RWPE1 (cell line): ENCODE results near the gene DNAI2.

ENCODE experiments used
- CTCF ChIA-PET: fragments of 350-600 bp; sonication (Branson Sonifier 250); formaldehyde crosslinking; extraction: SDS; loops from one replicate; lab custom pipeline; 2021; lab: Yijun Ruan, JAX
- POLR2A ChIA-PET: fragments of 400-600 bp; formaldehyde crosslinking; extraction: SDS; loops from one replicate; lab custom pipeline; 2020; ENCODE audit warnings: antibody characterized with exemption; ENCODE audit not compliant: low non-redundant PET; lab: Yijun Ruan, JAX
- DNase-seq: peaks from one replicate; pipeline ENCODE4 v3.0.0; 2012; ENCODE audit warnings: low spot score
- H3K27ac ChIP-seq: fragments of 450-650 bp; 2 replicates; pipeline ENCODE4 v1.5.1; 2017
- TF ChIP-seq, protein P1 (sequence below): fragments of 450-650 bp; conservative IDR thresholded peaks from 2 replicates; pipeline ENCODE4 v1.5.1; 2017; ENCODE audit warnings: low read depth, mild to moderate bottlenecking

DNAI2 gene

DNA sequence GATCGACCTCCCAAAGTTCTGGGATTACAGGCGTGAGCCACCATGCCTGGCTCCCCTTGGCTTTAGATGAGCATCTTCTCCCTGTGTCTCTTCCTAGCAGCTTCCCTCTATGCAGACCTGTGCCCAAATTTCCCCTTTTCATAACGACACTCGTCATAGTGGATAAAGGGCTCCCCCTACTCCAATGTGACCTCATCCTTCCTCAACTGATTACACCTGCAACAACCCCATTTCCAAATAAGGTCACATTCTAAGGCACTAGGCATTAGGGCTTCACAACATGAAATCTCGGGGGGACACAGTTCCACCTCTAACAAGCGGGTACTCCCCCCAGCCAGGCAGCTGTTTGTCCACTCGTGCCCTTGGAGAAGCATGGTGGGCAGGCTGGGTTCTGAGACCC, 62.3 kb downstream of the DNAI2 start:
- ChIA-PET POLR2A (no interaction called here), CTCF (interaction anchor here (0.6 kb wide), 1 partner anchor 154 kb away, joined by 3 read pairs; no protein-coding TSS in a partner anchor)
- no peak overlapping the region for H3K27ac ChIP-seq
- DNase-seq: no peak
- TF ChIP-seq, protein P1, sequence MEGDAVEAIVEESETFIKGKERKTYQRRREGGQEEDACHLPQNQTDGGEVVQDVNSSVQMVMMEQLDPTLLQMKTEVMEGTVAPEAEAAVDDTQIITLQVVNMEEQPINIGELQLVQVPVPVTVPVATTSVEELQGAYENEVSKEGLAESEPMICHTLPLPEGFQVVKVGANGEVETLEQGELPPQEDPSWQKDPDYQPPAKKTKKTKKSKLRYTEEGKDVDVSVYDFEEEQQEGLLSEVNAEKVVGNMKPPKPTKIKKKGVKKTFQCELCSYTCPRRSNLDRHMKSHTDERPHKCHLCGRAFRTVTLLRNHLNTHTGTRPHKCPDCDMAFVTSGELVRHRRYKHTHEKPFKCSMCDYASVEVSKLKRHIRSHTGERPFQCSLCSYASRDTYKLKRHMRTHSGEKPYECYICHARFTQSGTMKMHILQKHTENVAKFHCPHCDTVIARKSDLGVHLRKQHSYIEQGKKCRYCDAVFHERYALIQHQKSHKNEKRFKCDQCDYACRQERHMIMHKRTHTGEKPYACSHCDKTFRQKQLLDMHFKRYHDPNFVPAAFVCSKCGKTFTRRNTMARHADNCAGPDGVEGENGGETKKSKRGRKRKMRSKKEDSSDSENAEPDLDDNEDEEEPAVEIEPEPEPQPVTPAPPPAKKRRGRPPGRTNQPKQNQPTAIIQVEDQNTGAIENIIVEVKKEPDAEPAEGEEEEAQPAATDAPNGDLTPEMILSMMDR: no peak

DNA sequence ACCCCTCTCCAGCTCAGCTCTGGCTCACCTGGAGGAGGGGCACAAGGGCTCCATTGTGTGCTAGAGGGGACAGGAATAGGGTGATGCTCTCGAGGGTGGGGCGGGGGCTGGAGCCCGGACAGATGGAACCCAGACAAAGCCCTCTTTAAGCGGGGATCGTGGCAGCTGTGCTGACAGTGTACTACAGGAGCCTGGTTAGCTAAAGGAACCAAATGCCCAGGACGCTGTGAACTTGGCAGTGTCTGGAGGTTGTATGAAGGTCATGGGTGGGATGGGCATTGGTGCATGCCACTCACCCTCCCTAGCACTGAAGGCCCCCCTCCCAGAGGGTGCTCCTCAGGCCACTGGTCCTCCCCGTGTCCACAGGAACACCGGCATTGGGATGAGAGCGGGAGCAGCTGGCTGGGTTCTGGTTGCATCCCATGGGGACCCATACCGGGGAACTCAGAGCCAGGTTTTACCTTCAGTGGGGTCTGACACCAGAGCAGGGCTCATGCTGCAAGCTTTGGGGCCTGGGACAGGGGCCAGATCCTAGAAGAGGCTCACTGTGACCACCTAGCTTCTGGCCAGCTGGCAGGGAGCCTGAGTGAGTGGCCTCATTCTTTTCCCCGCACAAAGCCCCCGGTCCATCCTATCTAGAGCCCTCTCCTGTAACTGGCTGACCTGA, 63.9 kb downstream of the DNAI2 start:
- POLR2A ChIA-PET: no interaction called here
- TF ChIP-seq, protein P1: no peak
- CTCF ChIA-PET: interaction anchor here (1.1 kb wide), 1 partner anchor 188 kb away, joined by 3 read pairs; no protein-coding TSS in a partner anchor
- no peak for DNase-seq
- no peak overlapping the region for H3K27ac ChIP-seq

DNA sequence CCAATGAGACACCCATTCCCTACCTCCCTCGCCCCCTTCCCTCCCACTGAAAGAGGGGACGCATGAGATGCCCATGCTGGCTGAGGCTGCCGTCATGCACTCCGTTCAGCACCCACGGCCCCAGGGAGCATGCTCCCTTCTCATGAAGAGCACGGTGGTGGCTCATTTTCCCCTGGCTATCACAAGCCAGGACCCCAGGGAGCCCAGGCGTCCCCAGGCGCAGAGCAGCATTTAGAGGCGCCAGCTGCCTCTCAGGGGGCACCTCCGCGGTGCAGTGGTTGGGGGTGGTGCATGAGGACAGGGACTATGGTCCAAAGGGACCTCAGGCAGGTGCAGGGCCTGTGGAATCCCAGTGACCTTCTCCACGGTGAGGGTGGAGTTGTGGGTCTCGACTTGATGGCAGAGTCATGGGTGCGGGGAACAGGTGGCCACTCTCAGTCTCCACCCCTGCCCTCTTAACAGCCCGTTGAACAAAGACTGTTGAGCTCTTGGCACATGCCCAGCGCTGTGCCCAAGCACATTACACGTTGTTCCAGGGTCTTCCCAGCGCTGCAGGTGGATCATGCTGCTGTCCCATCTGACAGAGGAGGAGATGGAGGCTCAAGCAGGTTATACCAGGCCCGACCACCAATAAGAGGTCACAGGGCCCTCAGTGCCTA, 65.6 kb downstream of the DNAI2 start:
- H3K27ac ChIP-seq: no peak overlapping the region
- DNase-seq: no peak
- ChIA-PET CTCF (interaction anchor here (0.6 to 0.7 kb wide), 2 partner anchors 43 to 77 kb away, joined by 3 read pairs; no protein-coding TSS in a partner anchor), POLR2A (no interaction called here)
- TF ChIP-seq, protein P1: no peak

DNA sequence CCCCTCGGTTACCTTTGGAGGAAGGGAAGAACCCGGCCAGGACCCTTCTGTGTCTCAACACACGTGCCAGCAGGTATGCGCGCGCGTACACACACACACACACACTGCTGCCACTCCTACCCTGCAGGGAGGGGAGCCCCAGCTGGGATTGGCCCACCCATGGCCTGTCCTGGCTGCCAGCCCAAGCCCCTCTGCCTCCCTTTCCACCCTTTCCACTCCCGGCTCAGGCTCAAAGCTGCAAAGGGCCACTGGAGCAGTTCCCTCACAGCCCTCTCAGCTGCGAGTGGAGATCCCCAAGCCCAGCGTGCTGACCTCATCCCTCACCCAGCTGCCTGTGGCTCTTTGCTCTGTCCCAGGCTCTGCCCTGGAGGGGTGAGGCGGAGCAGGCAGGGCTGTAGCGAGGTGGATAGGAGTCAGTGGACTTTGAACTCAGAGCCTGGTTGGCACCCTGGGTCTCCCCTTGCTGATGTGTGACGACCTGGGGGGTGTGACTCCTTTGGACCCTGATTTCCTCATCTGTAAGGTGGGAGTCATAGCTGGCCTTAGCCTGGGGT, 66.5 kb downstream of the DNAI2 start:
- POLR2A ChIA-PET: no interaction called here
- TF ChIP-seq, protein P1: no peak
- H3K27ac ChIP-seq: no peak overlapping the region
- CTCF ChIA-PET: interaction anchor here (0.6 to 0.7 kb wide), 3 partner anchors 44 to 85 kb away, joined by 3 read pairs; no protein-coding TSS in a partner anchor
- no peak for DNase-seq

DNA sequence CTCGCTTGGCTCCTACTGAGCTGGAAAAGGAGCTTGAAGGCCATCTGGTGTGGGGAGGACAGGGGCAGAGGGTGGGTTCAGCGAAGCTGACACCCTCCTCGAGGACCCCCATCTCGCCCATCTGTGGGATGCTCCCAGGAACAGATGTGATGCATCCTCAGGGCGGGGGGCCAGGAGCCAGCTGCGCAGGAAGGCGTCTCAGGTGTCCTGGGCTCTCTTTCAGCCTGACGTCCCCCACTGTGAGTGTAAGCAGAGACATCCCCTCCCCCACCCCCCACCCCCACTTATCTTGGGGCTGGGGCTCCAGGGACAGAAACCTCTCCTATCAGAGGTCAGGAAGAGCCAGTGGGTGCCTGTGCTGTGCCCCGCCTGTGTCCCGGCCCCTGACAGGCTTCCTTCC, 68.2 kb downstream of the DNAI2 start:
- ChIA-PET POLR2A (no interaction called here), CTCF (no interaction called here)
- no peak for DNase-seq
- H3K27ac ChIP-seq: no peak overlapping the region
- TF ChIP-seq, protein P1: no peak

DNA sequence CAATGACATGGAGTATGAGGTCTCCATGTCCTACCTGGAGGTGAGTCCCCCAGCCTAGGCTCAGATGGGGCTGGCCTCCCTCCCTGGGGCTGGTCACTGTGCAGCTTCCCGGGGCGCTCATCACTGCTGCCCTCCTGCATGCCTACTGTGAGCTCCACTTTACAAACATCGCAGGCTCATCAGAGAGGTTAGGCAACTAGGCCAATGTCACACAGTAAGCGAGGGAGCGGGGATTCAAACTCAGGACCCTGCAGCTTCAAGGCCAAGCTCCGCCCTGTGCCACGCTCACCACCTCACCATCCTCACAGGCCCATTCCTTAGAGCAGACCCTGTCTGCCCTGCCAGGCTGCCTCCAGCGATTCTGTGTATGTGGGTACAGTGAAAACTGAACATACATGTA, 69.1 kb downstream of the DNAI2 start:
- no peak for DNase-seq
- ChIA-PET CTCF (no interaction called here), POLR2A (no interaction called here)
- TF ChIP-seq, protein P1: no peak
- H3K27ac ChIP-seq: no peak overlapping the region
